DMS53 treated with DMSO at 0.1 percent for 48 hours (cell line): ENCODE data around the gene SDF4.

ENCODE experiments used
- DNase-seq: peaks from one replicate; lab custom pipeline; 2025; ENCODE audit not compliant: unreplicated experiment; lab: John Stamatoyannopoulos, UW

Gene SDF4

DNA sequence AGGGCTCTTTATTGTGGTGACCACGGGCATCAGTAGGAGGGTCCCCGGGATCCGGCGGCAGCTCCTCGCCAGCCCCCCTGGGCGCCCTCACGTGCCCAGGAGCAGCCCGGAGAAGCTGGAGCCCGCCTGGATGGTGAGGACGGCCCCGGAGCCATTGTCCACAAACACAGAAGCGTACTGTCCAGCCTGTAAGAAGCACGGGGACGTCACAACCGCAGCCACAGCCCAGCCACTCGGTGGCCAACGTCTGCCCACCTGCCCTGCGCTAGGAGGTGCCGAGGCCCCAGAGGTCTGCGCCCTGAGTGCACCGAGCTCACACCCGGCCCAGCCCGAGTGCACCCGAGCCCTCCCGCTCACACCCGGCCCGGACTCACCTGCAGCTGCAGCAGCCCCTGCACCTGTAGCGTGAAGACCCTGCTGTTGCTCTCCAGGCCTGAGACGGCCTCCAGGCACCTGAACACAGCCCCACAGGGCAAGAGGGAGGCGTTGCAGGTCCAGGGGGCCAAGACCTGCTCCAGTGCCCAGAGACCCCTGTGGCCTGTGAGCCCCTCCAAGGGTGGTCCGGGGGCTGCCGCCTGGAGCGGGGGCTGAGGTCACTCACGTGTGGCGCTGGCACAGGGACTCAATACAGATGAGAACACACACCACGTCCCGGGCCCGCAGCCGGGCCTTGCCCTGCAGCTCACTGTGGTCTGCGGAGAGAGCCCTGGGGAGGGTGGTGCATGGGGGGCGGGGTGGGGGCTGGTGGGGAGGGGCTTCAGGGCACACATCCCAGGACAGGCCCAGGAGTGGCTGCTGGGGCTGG lies 10.9 kb upstream of the SDF4 start:
- no peak for DNase-seq

GRCh38 chr1:1241588-1242219 lies 9.9 kb upstream of the SDF4 start:
- DNase-seq, result no peak

DNA sequence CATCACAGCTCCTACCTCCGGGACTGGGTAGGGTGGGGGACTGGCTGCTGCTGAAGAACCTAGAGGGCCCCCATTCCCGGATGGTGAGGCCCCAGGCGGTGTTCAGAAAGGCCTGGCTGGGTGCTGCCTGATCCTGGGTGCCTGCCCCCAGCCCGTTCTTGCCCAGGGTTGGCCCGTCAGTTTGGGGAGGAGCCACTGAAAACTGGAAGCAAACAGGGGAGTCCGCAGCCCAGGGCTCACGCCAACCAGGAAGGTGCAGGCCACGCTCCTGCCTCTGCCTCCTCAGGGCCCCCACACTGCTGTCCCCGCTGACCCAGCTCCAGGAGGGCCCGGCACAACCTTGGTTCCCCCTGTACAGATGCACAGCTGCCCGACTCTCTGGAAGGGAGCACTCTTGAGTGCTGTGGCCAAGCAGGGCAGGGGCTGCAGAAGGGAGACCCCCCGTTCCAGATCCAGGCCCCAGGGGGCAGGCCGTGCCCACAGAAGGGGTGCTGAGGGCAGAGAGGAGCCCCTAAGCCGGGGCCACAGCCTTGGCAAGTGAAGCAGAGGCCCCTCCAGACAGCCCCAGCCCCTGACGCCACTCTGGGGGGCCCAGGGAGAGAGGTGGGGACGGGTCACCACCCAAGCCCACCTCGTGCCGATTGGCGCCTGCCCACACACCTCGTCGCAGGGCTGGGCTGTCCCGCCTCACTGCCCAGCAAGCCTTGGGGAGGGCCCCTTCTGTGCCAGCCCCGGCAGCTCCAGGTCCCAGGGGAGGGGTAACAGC lies 9.2 kb upstream of the SDF4 start:
- DNase-seq, result peak; percentile 18

GRCh38 chr1:1240348-1240732 lies 8.5 kb upstream of the SDF4 start:
- DNase-seq, result no peak

DNA sequence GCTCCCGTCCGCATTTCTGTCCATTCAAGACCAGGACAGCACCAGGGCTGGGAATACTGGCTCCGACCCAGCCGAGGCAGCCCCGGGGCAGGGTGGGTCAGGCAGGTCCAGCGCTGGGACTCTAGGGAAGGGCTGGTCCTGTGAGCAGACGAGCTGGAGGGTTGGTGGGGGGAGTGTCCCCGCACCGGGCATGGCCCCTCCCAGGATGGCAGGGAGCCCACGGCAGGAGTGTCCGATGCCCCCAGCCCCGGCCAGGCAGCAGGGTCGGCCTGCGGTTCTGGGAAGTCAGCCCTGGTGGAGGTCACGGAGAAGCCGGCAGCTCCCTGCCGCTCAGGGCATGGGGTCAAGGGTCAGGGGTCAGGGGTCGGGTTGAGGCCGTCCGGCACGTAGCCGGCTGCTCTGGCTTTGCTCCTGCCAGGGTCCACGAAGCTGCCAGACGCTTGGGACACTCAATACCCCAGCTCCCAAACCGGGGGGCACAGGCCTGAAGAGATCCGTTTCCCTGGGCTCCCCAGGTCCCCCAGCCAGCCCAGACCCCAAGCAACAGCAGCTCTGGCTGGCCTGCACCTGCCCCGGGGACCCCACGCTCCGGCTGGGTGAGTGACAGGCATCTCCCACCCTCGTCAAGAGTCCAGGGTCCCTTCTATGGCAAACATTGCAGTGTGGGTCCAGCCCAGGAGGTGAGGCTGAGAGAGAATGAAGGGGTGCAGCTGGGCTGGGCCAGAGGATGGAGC lies 8.0 kb upstream of the SDF4 start:
- DNase-seq, result no peak

DNA sequence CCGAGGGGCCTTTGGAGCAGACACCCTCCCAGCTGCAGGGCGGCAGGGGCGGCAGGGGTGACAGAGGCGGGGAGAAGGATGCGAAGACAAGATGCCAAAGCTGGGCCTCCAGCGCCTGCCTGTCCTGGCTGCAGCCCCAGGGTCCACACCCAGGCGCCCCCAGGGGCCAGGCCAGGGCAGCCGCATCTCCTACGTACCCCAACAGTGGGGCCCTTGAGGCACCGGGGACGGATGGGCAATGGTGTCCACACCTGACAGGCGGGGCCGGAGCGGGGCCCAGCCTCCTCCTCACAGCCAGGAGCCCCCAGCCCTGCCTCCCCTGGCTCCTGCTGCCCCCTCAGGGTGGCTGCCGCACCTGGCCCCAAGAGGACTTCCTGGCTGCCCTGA lies 7.4 kb upstream of the SDF4 start:
- no peak for DNase-seq

- DNase-seq, result no peak
These were observed 6.9 kb upstream of the SDF4 start for GRCh38 chr1:1238702-1239178.

- DNase-seq, result no peak
These were observed 6.3 kb upstream of the SDF4 start for GRCh38 chr1:1237874-1238701.

DNA sequence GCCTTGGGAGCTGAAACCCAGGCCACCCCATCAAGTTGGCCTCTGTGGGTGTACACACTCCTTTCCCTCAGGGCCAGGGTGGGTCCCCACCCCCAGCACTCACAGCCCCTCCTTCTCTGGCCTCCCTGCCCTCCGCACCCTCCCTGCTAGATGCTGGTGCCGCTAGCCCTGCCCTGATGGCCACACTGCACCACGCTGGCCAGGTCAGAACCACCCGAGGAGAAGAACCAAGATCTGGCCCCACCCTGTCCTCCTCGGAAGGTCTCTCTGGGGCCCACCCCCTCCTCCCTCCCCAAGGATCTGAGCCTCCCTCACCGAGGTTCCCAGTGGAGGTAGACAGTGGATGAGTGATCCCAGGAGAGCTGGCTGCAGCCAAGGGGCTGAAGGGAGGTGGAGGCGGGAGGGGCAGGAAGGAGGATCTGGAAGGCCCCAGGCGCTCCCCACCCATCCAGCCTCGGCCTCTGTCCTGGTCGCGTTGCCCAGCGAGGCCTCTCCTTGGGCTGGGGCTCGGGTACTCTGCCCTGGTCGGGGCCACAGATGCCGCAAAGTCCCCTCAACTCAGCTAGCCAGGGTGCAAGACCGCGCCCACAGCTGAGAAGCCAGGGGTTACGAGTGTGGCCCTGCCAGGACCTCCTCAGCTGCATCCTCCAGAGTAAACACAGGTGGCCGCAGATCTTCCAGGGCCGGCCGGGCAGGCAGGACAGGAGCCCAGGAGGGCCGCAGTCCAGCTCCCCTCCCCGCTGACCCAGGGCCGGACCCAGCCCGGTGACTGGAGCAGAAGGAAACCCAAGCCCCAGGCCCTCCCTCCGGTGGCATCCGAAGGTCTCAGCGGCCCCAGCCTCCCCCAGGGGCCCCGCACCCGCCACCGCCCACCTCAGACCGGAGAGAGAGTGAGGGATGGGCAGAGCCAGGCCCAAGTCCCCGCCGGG lies 5.4 kb upstream of the SDF4 start:
- DNase-seq, result no peak

DNA sequence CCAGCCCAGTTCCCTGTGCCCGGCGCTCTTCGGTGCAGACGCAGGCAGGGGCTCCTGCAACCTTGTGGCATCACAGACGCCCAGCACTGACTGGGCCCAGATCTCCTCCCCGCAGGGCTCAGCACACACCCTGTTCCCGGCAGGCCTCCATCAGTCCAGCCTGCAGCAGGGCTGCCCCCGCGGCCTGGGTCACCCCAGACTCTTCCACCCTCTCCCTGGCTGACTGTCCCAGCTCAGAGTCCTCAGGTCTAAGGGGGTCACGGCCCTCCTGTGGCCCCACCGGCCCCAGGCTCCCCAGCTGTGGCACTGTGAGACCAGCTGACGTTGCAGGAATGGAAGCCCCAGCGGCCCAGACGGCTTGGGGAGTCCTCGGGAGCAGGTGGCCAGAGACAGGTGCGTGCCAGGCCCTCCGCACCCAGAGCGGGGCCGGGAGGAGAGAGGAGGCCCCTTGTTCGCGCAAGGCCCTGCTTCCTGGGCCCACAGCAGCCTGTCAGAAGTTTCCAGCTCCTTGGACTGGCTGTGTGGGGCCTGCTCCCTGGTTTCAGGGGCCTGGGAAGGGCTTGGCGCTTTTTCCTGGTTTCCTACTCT lies 4.5 kb upstream of the SDF4 start:
- no peak for DNase-seq

DNA sequence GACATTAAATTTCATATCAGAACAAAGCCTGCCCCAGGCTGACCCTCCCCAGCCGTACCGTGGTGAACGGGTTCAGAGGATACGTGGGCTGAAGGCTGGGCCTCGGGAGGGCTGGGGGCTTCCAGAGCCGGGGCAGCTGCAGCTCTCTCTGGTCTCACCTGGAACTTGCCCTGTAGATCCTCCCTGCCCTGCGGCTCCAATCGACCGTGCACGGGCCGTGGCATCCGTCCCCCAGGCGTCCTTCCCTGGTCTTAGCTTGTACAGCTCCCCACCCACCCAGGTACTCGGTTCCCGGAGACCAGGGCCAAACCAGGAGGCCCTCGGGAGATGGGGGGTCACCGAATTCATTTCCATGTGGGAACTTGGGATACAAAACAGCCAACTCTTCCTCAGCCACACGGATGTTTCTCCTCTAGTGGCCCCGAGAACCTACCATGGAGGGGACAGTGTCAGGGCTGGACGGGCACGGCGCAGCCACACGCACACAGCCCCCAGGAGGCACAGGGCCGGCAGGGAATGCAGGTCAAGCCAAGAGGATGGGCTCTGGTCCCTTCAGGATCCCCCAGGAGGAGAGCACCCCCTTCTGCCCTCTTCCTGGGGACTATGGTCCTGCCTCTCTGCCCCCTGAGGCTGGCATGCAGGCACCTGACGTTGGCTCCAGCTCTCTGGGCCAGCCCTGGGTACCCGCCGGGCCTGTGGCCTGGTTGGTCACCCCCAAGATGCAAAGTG lies 3.4 kb upstream of the SDF4 start:
- no peak for DNase-seq

DNA sequence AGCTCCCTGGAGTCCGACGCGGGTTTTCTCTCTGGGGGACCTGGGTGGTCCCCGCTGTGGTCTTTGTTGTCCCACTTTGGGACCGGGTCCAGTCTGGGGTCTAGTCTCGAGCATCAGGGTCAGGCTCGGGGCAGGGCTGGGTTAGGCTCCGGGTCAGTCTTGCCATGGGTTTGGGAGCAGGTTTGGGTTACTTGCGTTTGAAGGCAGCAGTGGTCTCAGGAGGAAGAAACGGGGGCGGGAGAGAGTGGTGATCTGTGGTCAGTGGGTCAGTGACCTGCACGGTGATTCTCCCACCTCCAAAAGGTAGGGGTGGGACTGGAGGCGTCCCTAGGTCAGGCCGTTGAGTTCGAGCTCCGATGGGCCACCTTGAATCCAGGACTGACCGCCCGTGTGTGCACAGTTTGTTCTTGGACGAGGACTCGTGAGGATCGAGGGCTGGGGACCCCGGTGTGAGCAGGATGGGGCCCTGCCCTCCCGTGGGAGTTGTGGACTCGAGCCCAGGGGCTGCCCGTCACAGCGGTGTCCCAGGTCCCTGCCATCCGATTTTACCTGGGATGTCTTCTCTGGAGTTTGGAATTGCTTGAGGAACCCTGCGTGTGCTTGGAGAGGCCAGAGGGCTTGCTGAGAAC lies 2.5 kb upstream of the SDF4 start:
- no peak for DNase-seq

GRCh38 chr1:1233567-1233892 lies 1.7 kb upstream of the SDF4 start:
- no peak for DNase-seq

DNA sequence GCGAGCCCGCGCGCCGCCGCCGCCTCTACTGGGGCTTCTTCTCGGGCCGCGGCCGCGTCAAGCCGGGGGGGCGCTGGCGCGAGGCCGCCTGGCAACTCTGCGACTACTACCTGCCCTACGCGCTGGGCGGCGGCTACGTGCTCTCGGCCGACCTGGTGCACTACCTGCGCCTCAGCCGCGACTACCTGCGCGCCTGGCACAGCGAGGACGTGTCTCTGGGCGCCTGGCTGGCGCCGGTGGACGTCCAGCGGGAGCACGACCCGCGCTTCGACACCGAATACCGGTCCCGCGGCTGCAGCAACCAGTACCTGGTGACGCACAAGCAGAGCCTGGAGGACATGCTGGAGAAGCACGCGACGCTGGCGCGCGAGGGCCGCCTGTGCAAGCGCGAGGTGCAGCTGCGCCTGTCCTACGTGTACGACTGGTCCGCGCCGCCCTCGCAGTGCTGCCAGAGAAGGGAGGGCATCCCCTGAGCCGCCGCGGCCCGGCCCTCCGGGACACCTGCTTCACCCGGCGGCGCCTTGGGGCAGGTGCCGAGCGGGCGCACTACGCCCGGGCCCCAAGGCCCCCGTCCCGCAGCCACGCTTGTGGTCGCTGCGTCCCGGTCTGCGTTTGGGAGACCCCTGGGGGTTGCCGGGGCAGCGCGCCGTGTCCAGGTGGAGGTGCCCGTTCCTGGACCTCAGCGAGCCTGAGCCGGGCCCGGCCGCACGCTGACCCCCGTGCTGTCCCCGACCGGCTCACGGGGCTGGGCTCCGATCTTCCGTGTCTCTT lies 1.2 kb upstream of the SDF4 start:
- DNase-seq, result no peak

DNA sequence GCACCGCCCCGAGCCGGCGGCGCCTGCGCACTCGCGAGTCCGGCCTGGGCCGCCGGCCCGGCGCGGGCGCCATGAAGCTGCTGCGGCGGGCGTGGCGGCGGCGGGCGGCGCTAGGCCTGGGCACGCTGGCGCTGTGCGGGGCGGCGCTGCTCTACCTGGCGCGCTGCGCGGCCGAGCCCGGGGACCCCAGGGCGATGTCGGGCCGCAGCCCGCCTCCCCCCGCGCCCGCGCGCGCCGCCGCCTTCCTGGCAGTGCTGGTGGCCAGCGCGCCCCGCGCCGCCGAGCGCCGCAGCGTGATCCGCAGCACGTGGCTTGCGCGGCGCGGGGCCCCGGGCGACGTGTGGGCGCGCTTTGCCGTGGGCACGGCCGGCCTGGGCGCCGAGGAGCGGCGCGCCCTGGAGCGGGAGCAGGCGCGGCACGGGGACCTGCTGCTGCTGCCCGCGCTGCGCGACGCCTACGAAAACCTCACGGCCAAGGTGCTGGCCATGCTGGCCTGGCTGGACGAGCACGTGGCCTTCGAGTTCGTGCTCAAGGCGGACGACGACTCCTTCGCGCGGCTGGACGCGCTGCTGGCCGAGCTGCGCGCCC lies 501 bp upstream of the SDF4 start, which contains the start of gene B3GALT6:
B3GALT6 (plus strand) TSS at position 30 of the 588 bp plus-strand sequence; CDS start at position 72, 42 bp downstream.
- no peak for DNase-seq

GRCh38 chr1:1230656-1231399 lies 973 bp downstream of the SDF4 start:
- no peak for DNase-seq
